Keratinocyte (primary cell): Measurements from ENCODE around the gene CREBL2. TPM values are rescaled to one million over a fixed set of nuclear protein-coding genes. Genes with fewer than 3 reads are reported as not detected.

Experiments
- DNase-seq: peaks from one replicate; pipeline ENCODE4 v3.0.0-alpha.2; 2011; ENCODE audit warnings: low read depth, missing footprints, low spot score
- FAIRE-seq: peaks from 2 replicates; lab custom pipeline; 2011; peaks lifted over from hg19 to GRCh38; lab: Jason Lieb, UNC
- H2AFZ ChIP-seq: 2 replicates; pipeline ENCODE4 v1.6.0; 2012; ENCODE audit warnings: low read length, control low read depth, inconsistent platforms; ENCODE audit not compliant: control insufficient read depth
- H3K27ac ChIP-seq: 2 replicates; pipeline ENCODE4 v1.5.1; 2011; ENCODE audit warnings: low read length; ENCODE audit not compliant: control insufficient read depth, insufficient read depth
- H3K27me3 ChIP-seq: 3 replicates; pipeline ENCODE4 v1.6.0; 2011; ENCODE audit warnings: low read length; ENCODE audit not compliant: control insufficient read depth, insufficient read depth; ENCODE audit errors: extremely low read depth
- H3K36me3 ChIP-seq, 2 experiments: 2 replicates in 1 of 2; 3 replicates in 1 of 2; pipeline ENCODE4 v1.5.1; 2011; ENCODE audit warnings: low read length in 2 of 2, mild to moderate bottlenecking in 1 of 2; ENCODE audit not compliant: control insufficient read depth in 2 of 2, insufficient read depth in 2 of 2; ENCODE audit errors: extremely low read depth in 1 of 2
- H3K4me1 ChIP-seq: 3 replicates; pipeline ENCODE4 v1.5.1; 2011; ENCODE audit warnings: low read length; ENCODE audit not compliant: control insufficient read depth, insufficient read depth; ENCODE audit errors: extremely low read depth
- H3K4me2 ChIP-seq: 3 replicates; pipeline ENCODE4 v1.6.0; 2011; ENCODE audit warnings: low read depth, low read length; ENCODE audit not compliant: control insufficient read depth, insufficient read depth; ENCODE audit errors: extremely low read depth
- H3K4me3 ChIP-seq, 3 experiments: fragments of 200-600 bp in 1 of 3; sonication (generic) in 1 of 3; 2 replicates in 2 of 3; 3 replicates in 1 of 3; pipeline ENCODE4 v1.5.1; 2011 to 2016; ENCODE audit warnings: low read length in 3 of 3, mild to moderate bottlenecking in 3 of 3, control low read depth in 2 of 3, inconsistent platforms in 1 of 3, low read depth in 1 of 3, mixed read lengths in 1 of 3, mixed run types in 1 of 3, moderate library complexity in 1 of 3; ENCODE audit not compliant: control insufficient read depth in 2 of 3, insufficient read depth in 2 of 3; ENCODE audit errors: extremely low read depth in 1 of 3
- H3K79me2 ChIP-seq: 2 replicates; pipeline ENCODE4 v1.6.0; 2012; ENCODE audit warnings: low read length; ENCODE audit not compliant: control insufficient read depth, insufficient read depth
- H3K9ac ChIP-seq: 3 replicates; pipeline ENCODE4 v1.6.0; 2011; ENCODE audit warnings: low read length; ENCODE audit not compliant: control insufficient read depth, insufficient read depth; ENCODE audit errors: extremely low read depth
- H3K9me1 ChIP-seq: 3 replicates; pipeline ENCODE4 v1.6.0; 2011; ENCODE audit warnings: low read length; ENCODE audit not compliant: control insufficient read depth, insufficient read depth; ENCODE audit errors: extremely low read depth
- H3K9me3 ChIP-seq: 2 replicates; pipeline ENCODE4 v1.5.1; 2012; ENCODE audit warnings: low read depth, low read length; ENCODE audit not compliant: control insufficient read depth
- H4K20me1 ChIP-seq: 3 replicates; pipeline ENCODE4 v1.6.0; 2011; ENCODE audit warnings: low read length; ENCODE audit not compliant: control insufficient read depth, insufficient read depth; ENCODE audit errors: extremely low read depth
- EZH2 ChIP-seq: IDR thresholded peaks from one replicate; pipeline ENCODE4 v1.6.1; 2012; ENCODE audit warnings: inconsistent platforms, mild to moderate bottlenecking, low read length, moderate library complexity
- dilution Hi-C: fragments of 300-500 bp; cut with MboI; formaldehyde crosslinking; loops from one replicate; pipeline ENCODE4 v1.7.0; 2020; ENCODE audit warnings: low sequenced_read_pairs; ENCODE audit not compliant: extremely low pct_ligation_motif_present
- polyA plus RNA-seq, 5 experiments: library from polyadenylated mRNA; depleted of rRNA in 3 of 5; stranded (reverse) in 3 of 5; stranded (forward) in 1 of 5; unstranded in 1 of 5; fragments of >200 nt; gene quantifications; 1 replicate in 1 of 5; 2 replicates in 3 of 5; 3 replicates in 1 of 5; pipeline versions ENCODE4 v1.2.1 to v1.2.3, GENCODE V29; 2011 to 2012; ENCODE audit warnings: missing spikeins in 2 of 5, low read depth in 1 of 5, low replicate concordance in 1 of 5
- TF ChIP-seq, protein P1 (sequence below), 3 experiments: IDR thresholded peaks in 1 of 3; conservative IDR thresholded peaks in 1 of 3; optimal IDR thresholded peaks in 1 of 3; 2 replicates in 2 of 3; 3 replicates in 1 of 3; pipeline versions ENCODE3 to v1.5.1; 2011; ENCODE audit warnings: low read length in 3 of 3, mild to moderate bottlenecking in 3 of 3, moderate library complexity in 2 of 3, control low read depth in 1 of 3, inconsistent platforms in 1 of 3; ENCODE audit not compliant: insufficient read depth in 2 of 3; ENCODE audit errors: extremely low read depth in 1 of 3

The CREBL2 gene
- polyA plus RNA-seq, 1 donor (not counting 4 experiments of a cell fraction or from before 2014, with no cell fraction given): 15.8 TPM

DNA sequence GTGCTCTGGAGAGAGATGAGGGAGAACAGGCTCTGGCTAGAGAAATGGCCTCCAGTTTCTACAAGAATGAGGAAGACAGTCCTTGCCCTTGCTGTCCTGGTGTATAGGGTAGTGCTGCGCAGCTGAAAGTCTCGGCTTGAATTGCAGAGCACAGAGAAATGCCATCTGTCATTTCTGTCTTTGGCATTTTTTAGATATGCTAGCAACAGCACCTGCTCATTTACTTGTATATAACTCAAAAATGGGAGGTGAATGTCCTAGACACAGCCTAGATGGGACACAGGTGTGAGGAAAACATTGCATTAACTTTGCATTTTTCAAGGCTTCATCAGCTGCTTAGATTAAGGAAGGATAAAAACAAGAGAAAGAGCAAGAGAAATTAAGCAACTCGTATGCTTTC is 48.5 kb downstream of the CREBL2 start:
- Histone ChIP-seq H3K27me3 (no peaks in the 10 kb centered on the region), H3K4me1 (peaks cover 3% of the 10 kb centered on the region), H3K4me2 (no peak overlapping the region), H3K27ac (no peak overlapping the region), H3K9me1 (no peaks in the 10 kb centered on the region), H3K79me2 (no peaks in the 10 kb centered on the region), H4K20me1 (no peaks in the 10 kb centered on the region), H3K9ac (no peak overlapping the region), H3K9me3 (no peaks in the 10 kb centered on the region), H3K36me3 (no peaks in the 10 kb centered on the region), H2AFZ (no peak overlapping the region), H3K4me3 (no peak overlapping the region)
- DNase-seq (no peak), FAIRE-seq (no peak)
- dilution Hi-C loops: no loop called here
- TF ChIP-seq EZH2: no peak
- TF ChIP-seq, protein P1, sequence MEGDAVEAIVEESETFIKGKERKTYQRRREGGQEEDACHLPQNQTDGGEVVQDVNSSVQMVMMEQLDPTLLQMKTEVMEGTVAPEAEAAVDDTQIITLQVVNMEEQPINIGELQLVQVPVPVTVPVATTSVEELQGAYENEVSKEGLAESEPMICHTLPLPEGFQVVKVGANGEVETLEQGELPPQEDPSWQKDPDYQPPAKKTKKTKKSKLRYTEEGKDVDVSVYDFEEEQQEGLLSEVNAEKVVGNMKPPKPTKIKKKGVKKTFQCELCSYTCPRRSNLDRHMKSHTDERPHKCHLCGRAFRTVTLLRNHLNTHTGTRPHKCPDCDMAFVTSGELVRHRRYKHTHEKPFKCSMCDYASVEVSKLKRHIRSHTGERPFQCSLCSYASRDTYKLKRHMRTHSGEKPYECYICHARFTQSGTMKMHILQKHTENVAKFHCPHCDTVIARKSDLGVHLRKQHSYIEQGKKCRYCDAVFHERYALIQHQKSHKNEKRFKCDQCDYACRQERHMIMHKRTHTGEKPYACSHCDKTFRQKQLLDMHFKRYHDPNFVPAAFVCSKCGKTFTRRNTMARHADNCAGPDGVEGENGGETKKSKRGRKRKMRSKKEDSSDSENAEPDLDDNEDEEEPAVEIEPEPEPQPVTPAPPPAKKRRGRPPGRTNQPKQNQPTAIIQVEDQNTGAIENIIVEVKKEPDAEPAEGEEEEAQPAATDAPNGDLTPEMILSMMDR (optimal IDR thresholded peaks at IDR 0.05 in 1 of 3, IDR thresholded peaks at IDR 0.05 in 1 of 3, conservative IDR thresholded peaks at IDR 0.05 in 1 of 3; ENCODE audit: extremely low read depth in 1 of 3, insufficient read depth in 2 of 3, low read length in 3 of 3): no peak

DNA sequence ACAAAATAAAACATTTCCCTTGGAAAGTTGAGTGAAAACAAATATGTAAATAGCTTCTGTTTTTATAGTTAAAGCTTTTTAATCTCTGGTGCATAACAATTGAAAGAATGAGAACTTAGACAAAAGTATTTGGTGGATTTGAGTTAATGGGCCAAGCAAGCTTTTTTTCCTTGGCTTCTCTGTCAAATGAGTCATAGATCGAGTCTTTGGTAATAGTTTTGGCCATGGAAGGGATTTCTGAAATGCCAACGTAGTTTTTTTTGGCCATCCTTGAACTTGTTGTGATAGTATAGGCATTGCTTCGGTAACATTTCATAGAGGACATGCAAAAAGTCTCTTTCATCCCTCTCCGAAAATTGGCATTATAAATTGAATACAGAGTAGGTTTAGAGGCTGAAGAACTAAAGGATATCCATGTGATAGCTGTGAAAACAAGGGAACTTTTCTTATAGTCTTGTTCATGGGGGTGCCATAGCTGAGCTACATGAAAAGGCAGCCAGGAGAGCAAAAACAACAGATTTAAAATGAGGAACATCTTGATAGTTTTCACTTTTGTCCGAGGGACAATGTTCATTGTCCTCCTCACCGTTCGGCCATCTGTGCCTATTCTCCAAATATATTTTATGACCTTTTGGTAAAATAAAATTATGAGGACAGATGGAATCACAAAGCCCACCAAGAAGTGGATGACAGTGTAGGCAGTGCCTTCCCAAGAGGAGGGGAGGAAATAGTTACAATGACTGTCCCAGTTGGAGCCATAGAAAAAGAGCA is 49.6 kb downstream of the CREBL2 start:
- Histone ChIP-seq H3K9ac (no peak overlapping the region), H3K36me3 (no peaks in the 10 kb centered on the region), H3K9me1 (no peaks in the 10 kb centered on the region), H3K4me2 (no peak overlapping the region), H3K27me3 (no peaks in the 10 kb centered on the region), H3K4me1 (no peaks in the 10 kb centered on the region), H3K4me3 (no peak overlapping the region), H3K27ac (no peak overlapping the region), H2AFZ (no peak overlapping the region), H4K20me1 (no peaks in the 10 kb centered on the region), H3K79me2 (no peaks in the 10 kb centered on the region), H3K9me3 (no peaks in the 10 kb centered on the region)
- dilution Hi-C loops: no loop called here
- TF ChIP-seq EZH2: no peak
- TF ChIP-seq, protein P1 (optimal IDR thresholded peaks at IDR 0.05 in 1 of 3, IDR thresholded peaks at IDR 0.05 in 1 of 3, conservative IDR thresholded peaks at IDR 0.05 in 1 of 3; ENCODE audit: extremely low read depth in 1 of 3, insufficient read depth in 2 of 3, low read length in 3 of 3): no peak
- DNase-seq (no peak), FAIRE-seq (no peak)
